RWPE1 (cell line): ENCODE measurements around the gene ZWINT.

Experiments
- CTCF ChIA-PET: fragments of 350-600 bp; sonication (Branson Sonifier 250); formaldehyde crosslinking; extraction: SDS; loops from one replicate; lab custom pipeline; 2021; lab: Yijun Ruan, JAX
- POLR2A ChIA-PET: fragments of 400-600 bp; formaldehyde crosslinking; extraction: SDS; loops from one replicate; lab custom pipeline; 2020; ENCODE audit warnings: antibody characterized with exemption; ENCODE audit not compliant: low non-redundant PET; lab: Yijun Ruan, JAX
- DNase-seq: peaks from one replicate; pipeline ENCODE4 v3.0.0; 2012; ENCODE audit warnings: low spot score
- H3K27ac ChIP-seq: fragments of 450-650 bp; 2 replicates; pipeline ENCODE4 v1.5.1; 2017
- TF ChIP-seq, protein P1 (sequence below): fragments of 450-650 bp; conservative IDR thresholded peaks from 2 replicates; pipeline ENCODE4 v1.5.1; 2017; ENCODE audit warnings: low read depth, mild to moderate bottlenecking

Gene ZWINT

DNA sequence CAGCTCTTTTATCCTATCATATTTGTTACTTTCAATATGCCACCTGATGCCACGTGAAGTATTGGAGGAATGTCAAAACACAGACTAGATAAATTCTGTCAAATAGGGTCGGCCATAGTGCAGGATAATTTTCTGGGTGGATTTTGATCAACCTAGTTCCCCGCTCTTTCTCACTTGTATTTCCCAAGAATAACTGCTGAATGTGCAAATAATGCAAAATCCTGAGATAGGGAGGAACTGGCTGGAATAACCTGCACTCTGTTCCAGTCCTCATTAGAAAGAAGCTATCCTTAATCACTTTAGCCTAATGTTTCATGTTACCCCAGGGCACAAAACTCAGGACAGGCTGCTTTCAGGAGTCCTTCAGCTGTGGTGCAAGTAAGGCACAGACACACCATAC is 33.9 kb downstream of the ZWINT start:
- TF ChIP-seq, protein P1, sequence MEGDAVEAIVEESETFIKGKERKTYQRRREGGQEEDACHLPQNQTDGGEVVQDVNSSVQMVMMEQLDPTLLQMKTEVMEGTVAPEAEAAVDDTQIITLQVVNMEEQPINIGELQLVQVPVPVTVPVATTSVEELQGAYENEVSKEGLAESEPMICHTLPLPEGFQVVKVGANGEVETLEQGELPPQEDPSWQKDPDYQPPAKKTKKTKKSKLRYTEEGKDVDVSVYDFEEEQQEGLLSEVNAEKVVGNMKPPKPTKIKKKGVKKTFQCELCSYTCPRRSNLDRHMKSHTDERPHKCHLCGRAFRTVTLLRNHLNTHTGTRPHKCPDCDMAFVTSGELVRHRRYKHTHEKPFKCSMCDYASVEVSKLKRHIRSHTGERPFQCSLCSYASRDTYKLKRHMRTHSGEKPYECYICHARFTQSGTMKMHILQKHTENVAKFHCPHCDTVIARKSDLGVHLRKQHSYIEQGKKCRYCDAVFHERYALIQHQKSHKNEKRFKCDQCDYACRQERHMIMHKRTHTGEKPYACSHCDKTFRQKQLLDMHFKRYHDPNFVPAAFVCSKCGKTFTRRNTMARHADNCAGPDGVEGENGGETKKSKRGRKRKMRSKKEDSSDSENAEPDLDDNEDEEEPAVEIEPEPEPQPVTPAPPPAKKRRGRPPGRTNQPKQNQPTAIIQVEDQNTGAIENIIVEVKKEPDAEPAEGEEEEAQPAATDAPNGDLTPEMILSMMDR, result no peak
- H3K27ac ChIP-seq, result no peak overlapping the region
- CTCF ChIA-PET, result interaction anchor here (0.7 kb wide), 1 partner anchor 1394 kb away, joined by 3 read pairs; no protein-coding TSS in a partner anchor
- no peak for DNase-seq
- POLR2A ChIA-PET, result no interaction called here

GRCh38 chr10:56319386-56319785 is 41.7 kb downstream of the ZWINT start:
- DNase-seq, result peak; percentile 16
- CTCF ChIA-PET, result no interaction called here
- TF ChIP-seq, protein P1, result no peak
- H3K27ac ChIP-seq, result no peak overlapping the region
- POLR2A ChIA-PET, result no interaction called here

DNA sequence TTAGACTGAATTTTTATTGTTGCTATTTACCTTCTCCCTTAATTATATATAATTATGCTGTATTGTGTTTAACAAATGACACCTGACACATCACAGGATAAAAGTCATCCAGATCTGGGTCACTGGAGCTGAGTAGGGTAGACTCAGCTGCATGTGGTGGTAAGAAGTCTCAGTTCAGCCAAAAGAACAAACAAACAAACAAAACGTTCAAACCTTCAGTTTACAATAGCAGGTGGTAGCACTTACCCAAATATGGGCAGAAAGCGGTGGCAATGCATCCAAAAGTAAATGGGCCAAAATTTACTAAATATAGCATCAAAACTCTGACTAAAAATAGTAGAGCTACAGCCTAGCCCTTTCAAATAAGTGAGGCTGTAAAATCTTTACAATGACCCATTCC is 42.2 kb downstream of the ZWINT start:
- ChIA-PET POLR2A (no interaction called here), CTCF (no interaction called here)
- TF ChIP-seq, protein P1, result no peak
- DNase-seq, result no peak
- no peak overlapping the region for H3K27ac ChIP-seq

GRCh38 chr10:56317603-56318002 is 43.5 kb downstream of the ZWINT start:
- POLR2A ChIA-PET, result no interaction called here
- peak overlapping the region; percentile 37 for H3K27ac ChIP-seq
- CTCF ChIA-PET, result no interaction called here
- peak; percentile 4 for DNase-seq
- TF ChIP-seq, protein P1, result no peak

- ChIA-PET CTCF (no interaction called here), POLR2A (no interaction called here)
- TF ChIP-seq, protein P1, result no peak
- DNase-seq, result no peak
- H3K27ac ChIP-seq, result no peak overlapping the region
Observed at GRCh38 chr10:56316603-56317002, 44.5 kb downstream of the ZWINT start.
